Activated CD4-positive, alpha-beta memory T cell treated with anti-CD3 and anti-CD28 coated beads for 36 hours (primary cell): ENCODE data around the gene RBM17. TPM values are rescaled to one million over a fixed set of nuclear protein-coding genes. Genes with fewer than 3 reads are reported as not detected.

Experiments
- CTCF ChIA-PET: fragments of 350-600 bp; sonication (Branson Sonifier 250); formaldehyde crosslinking; loops from one replicate; lab custom pipeline; 2021; ENCODE audit warnings: antibody characterized with exemption, inconsistent platforms; lab: Charles Lee
- POLR2A ChIA-PET: fragments of 350-600 bp; sonication (Branson Sonifier 250); formaldehyde crosslinking; loops from one replicate; lab custom pipeline; 2021; ENCODE audit warnings: antibody characterized with exemption; lab: Charles Lee
- DNase-seq: peaks from one replicate; pipeline ENCODE4 v3.0.0-alpha.2; 2020
- H3K27ac Mint-ChIP-seq: one replicate; pipeline ENCODE4 v1.8.0; 2021; ENCODE audit warnings: mixed read lengths
- H3K27me3 Mint-ChIP-seq: one replicate; pipeline ENCODE4 v1.8.0; 2021; ENCODE audit warnings: mixed read lengths
- H3K36me3 Mint-ChIP-seq: one replicate; pipeline ENCODE4 v1.8.0; 2021; ENCODE audit warnings: mixed read lengths
- H3K4me1 Mint-ChIP-seq: one replicate; pipeline ENCODE4 v1.8.0; 2021; ENCODE audit warnings: low read depth, mixed read lengths
- H3K4me3 Mint-ChIP-seq: one replicate; pipeline ENCODE4 v1.8.0; 2021; ENCODE audit warnings: mild to moderate bottlenecking, mixed read lengths
- H3K9me3 Mint-ChIP-seq: one replicate; pipeline ENCODE4 v1.8.0; 2021; ENCODE audit warnings: mixed read lengths
- intact Hi-C: fragments of 100-400 bp; cut with micrococcal nuclease; formaldehyde crosslinking; loops from one replicate; pipeline ENCODE4 v1.15.1; 2023
- total RNA-seq, 2 experiments: library from RNA; stranded (reverse); gene quantifications; one replicate each; pipeline ENCODE4 v1.2.3, GENCODE V29; 2021

Gene RBM17
- total RNA-seq, 2 experiments from 2014 or later: 151 to 155 TPM

GRCh38 chr10:6080417-6080973 lies 8.3 kb upstream of the RBM17 start:
- Mint-ChIP-seq H3K27ac (no peak overlapping the region), H3K36me3 (no peaks in the 10 kb centered on the region), H3K9me3 (peaks cover 4% of the 10 kb centered on the region), H3K4me1 (peaks cover 52% of the 10 kb centered on the region), H3K4me3 (no peak overlapping the region), H3K27me3 (peaks cover 3% of the 10 kb centered on the region)
- ChIA-PET CTCF (interaction anchor here (1.7 to 1.8 kb wide), 2 partner anchors 7 to 31 kb away, joined by 6 to 8 read pairs; no protein-coding TSS in a partner anchor), POLR2A (interaction anchor here (4.4 kb wide), 1 partner anchor 19 kb away, joined by 71 read pairs; the partner anchor contains the start of gene IL2RA)
- intact Hi-C loops: no loop called here
- DNase-seq: no peak

DNA sequence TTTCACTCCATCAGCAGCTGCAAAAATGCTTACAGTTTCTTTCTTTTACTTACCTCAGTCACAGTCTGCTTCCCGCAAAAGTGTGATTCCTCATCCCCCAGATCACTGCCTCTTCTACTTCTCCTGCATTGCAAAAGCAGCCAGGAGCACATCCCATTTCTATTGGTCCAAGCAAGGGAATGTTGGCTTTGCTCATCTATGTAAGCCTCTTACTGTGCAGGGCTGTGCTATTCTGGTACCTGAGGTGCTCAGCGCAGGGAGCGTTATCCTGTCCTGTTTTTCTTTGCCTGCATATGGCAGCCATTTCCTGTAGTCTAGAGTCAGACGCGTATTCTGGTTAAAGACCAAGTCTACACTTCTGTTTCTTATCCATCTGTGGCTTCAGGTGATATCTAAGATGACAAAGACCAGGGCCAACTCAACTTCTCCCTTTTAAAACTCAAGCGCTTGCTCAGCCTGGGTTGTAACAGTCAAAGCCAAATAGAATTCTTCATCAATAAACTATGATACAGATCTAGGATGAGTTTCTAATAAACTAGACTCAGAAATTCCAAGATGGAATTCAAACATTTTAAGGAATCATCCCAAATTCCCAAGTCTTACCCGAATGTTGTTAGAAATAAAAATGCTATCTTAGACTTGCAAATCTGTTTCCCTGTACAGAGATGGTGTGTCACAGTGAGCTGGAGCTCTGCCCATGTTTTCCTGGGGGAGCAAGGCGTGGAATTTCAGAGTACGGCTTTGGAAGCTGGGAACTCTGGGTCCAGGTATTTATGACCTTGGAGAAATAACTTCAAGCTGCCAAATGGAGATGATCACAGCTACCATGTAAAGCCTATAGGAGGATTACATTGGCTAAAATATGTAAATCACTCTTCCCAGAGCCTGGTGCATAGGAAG lies 6.1 kb upstream of the RBM17 start:
- H3K27me3 Mint-ChIP-seq: no peaks in the 10 kb centered on the region
- ChIA-PET CTCF (interaction anchor here (1.0 to 6.0 kb wide), 13 partner anchors 7 to 565 kb away, joined by 3 to 167 read pairs (median 8); partner anchors contain the start of genes ANKRD16, FBH1, IL2RA and PFKFB3), POLR2A (interaction anchor here (0.7 to 4.4 kb wide), 16 partner anchors 12 to 265 kb away, joined by 3 to 157 read pairs (median 5); partner anchors contain the start of genes IL2RA and PFKFB3)
- H3K4me1 Mint-ChIP-seq: peaks cover 60% of the 10 kb centered on the region
- intact Hi-C loops: loop anchor here (1.0 kb wide), 3 partner anchors 7 to 30 kb away; partner anchors contain the start of gene IL2RA
- H3K36me3 Mint-ChIP-seq: no peaks in the 10 kb centered on the region
- peaks cover 4% of the 10 kb centered on the region for H3K9me3 Mint-ChIP-seq
- H3K4me3 Mint-ChIP-seq: peak overlapping the region; percentile 71
- H3K27ac Mint-ChIP-seq: peak overlapping the region; percentile 94
- DNase-seq: peak; percentile 60

GRCh38 chr10:6083523-6084475 lies 5.0 kb upstream of the RBM17 start:
- Mint-ChIP-seq H3K4me3 (peak overlapping the region; percentile 71), H3K27ac (peak overlapping the region; percentile 94), H3K36me3 (peaks cover 3% of the 10 kb centered on the region), H3K4me1 (peaks cover 65% of the 10 kb centered on the region), H3K9me3 (peaks cover 4% of the 10 kb centered on the region), H3K27me3 (no peaks in the 10 kb centered on the region)
- ChIA-PET CTCF (interaction anchor here (0.9 to 6.0 kb wide), 15 partner anchors 8 to 564 kb away, joined by 3 to 167 read pairs (median 5); partner anchors contain the start of genes ANKRD16, FBH1, IL2RA and PFKFB3), POLR2A (interaction anchor here (0.7 to 4.4 kb wide), 21 partner anchors 13 to 516 kb away, joined by 3 to 157 read pairs (median 4); partner anchors contain the start of genes IL2RA and PFKFB3)
- intact Hi-C loops: loop anchor here (1.0 kb wide), 3 partner anchors 8 to 31 kb away; partner anchors contain the start of gene IL2RA
- peak; percentile 87 for DNase-seq

DNA sequence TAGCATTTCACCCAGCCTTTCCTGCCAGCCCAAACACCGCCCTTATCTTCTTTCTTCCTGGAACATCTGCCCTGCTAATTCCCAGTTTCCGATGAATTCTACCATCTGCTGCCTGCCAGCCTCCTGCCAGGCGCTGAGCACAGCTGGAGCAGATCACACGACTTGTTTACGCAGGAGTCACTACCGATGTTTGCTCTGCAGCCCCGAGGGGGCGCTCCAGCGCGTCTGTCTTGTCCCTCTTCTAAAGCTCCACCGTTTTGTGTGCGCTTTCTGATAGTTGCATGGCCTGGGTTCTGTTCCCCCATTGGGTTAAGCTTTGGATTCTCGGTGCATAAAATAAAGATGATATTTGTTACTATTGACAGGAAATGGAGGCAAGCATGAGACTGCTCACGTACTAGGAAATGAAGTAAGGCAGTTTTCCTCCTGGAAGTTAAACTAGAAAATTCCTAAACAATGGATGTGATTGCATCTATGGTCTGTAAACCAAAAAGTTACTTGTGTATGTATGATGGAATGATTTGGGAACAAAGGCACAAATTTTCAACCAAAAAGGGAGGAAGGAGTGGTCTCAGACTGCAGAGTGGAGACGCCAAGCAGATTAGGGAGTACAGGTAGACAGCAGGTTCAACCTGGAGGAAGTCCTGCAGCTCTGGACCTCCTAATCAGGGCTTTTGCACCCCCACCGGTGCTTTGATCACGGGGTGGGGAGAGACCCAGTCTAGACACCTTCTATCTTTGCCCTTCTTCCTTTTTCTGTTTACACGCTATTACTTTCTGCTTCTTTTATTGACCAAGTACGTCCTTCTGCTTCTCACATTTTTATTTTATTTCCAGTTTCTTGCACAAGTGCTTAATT lies 2.2 kb upstream of the RBM17 start:
- CTCF ChIA-PET: interaction anchor here (0.6 to 6.0 kb wide), 40 partner anchors 9 to 557 kb away, joined by 3 to 167 read pairs (median 4); partner anchors contain the start of genes IL15RA, IL2RA and PFKFB3
- peaks cover 4% of the 10 kb centered on the region for H3K9me3 Mint-ChIP-seq
- peak; percentile 93 for DNase-seq
- intact Hi-C loops: loop anchor here (1.0 to 5.0 kb wide), 4 partner anchors 110 to 316 kb away; partner anchors contain the start of gene FBH1
- POLR2A ChIA-PET: interaction anchor here (0.7 to 2.4 kb wide), 16 partner anchors 12 to 110 kb away, joined by 3 to 15 read pairs (median 4); no protein-coding TSS in a partner anchor
- peak overlapping the region; percentile 83 for H3K27ac Mint-ChIP-seq
- peaks cover 8% of the 10 kb centered on the region for H3K36me3 Mint-ChIP-seq
- H3K4me1 Mint-ChIP-seq: peaks cover 77% of the 10 kb centered on the region
- H3K27me3 Mint-ChIP-seq: no peaks in the 10 kb centered on the region
- H3K4me3 Mint-ChIP-seq: peak overlapping the region; percentile 72

GRCh38 chr10:6089334-6090219 lies 743 bp downstream of the RBM17 start:
- intact Hi-C loops: loop anchor here (2.0 to 5.0 kb wide), 3 partner anchors 113 to 313 kb away; partner anchors contain the start of genes FBH1 and PFKFB3
- peaks cover 73% of the 10 kb centered on the region for H3K4me1 Mint-ChIP-seq
- DNase-seq: peak; percentile 36
- ChIA-PET CTCF (interaction anchor here (0.7 to 2.9 kb wide), 10 partner anchors 17 to 317 kb away, joined by 3 to 11 read pairs (median 7); partner anchors contain the start of genes IL2RA and PFKFB3), POLR2A (interaction anchor here (1.4 to 1.5 kb wide), 2 partner anchors 36 to 59 kb away, joined by 4 to 5 read pairs; no protein-coding TSS in a partner anchor)
- no peaks in the 10 kb centered on the region for H3K27me3 Mint-ChIP-seq
- no peaks in the 10 kb centered on the region for H3K9me3 Mint-ChIP-seq
- H3K4me3 Mint-ChIP-seq: peak overlapping the region; percentile 90
- H3K27ac Mint-ChIP-seq: peak overlapping the region; percentile 83
- peaks cover 14% of the 10 kb centered on the region for H3K36me3 Mint-ChIP-seq

DNA sequence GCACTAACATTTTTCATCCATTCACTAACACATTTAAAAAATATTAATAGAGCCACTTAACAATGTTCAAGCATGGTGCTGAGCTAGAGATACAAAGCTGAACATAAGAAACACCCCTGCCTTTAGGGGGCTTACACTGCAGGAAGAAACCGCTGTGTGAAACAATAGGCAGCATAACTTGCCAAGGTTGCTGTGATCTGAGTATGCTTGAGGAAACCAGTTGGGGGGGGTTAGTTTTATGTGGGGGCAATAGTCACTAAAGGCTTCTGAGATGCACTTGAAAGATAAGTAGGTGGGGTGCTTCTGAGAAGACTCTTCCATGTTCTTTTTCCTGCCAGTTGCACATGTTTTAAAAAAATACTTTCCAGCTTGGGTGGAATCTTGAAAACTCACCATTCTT lies 2.8 kb downstream of the RBM17 start:
- peak overlapping the region; percentile 42 for H3K4me3 Mint-ChIP-seq
- ChIA-PET POLR2A (interaction anchor here (1.3 kb wide), 1 partner anchor 44 kb away, joined by 4 read pairs; no protein-coding TSS in a partner anchor), CTCF (interaction anchor here (0.6 to 2.9 kb wide), 6 partner anchors 9 to 575 kb away, joined by 3 to 10 read pairs (median 4); no protein-coding TSS in a partner anchor)
- peaks cover 80% of the 10 kb centered on the region for H3K4me1 Mint-ChIP-seq
- no peak for DNase-seq
- H3K27ac Mint-ChIP-seq: peak overlapping the region; percentile 60
- no peaks in the 10 kb centered on the region for H3K27me3 Mint-ChIP-seq
- H3K9me3 Mint-ChIP-seq: no peaks in the 10 kb centered on the region
- peaks cover 14% of the 10 kb centered on the region for H3K36me3 Mint-ChIP-seq
- intact Hi-C loops: no loop called here

DNA sequence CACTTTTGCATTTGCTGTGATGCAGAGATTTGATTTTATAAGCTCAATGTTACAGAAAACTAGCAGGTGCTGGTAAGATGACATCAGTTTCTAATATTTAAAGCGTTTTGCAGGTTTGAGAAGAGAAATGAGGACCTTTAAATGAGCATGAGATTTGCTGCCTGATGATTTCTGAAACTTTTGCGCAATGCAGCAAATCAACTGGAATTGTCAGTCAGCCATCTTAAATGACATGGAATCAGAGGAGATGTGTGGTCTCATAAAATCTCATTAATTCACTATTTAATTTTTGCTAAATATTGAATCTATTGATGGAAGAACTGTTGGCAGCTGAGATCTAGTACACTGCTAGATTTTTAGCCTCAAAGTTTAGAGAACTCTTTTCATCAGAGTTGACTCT lies 3.9 kb downstream of the RBM17 start:
- no peak overlapping the region for H3K4me3 Mint-ChIP-seq

DNA sequence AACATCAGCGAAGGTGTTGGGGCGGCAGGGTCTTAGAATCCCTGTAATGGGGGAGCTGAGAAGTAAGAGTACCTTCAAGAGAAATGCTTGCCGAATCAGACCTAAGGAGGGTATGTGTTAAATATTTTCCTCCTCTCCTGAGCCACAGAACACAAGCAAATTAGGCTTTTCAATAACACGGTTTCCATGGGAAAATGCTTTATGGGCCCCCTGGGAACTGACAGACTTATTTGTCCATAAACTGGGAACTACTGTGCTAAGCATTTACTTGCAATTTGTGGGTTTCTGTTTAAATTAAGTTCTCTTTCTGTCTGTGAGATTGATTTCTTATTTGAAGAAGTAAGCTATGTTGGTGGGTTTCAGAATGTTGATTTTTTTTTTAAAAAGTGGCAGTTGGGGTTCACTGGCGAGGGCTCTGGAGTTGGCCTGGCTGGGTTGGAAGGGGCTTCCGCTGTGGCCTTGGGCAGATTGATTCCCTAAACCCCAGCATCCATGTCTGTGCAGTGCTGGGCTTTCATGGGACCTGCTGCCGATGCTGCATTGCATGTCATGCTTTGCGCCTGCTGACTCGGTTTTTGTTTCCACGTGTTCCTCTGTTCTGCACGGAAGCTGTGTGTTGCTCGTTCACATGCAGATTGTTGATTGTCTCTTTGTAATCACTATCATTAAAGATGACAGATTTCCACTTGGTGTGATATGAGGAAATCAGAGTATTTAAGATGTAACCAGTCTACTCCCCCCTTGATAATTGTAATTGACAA lies 7.2 kb downstream of the RBM17 start:
- H3K9me3 Mint-ChIP-seq: no peaks in the 10 kb centered on the region
- ChIA-PET POLR2A (no interaction called here), CTCF (interaction anchor here (0.8 to 1.9 kb wide), 6 partner anchors 9 to 310 kb away, joined by 3 to 8 read pairs (median 6); no protein-coding TSS in a partner anchor)
- peaks cover 39% of the 10 kb centered on the region for H3K36me3 Mint-ChIP-seq
- no peaks in the 10 kb centered on the region for H3K27me3 Mint-ChIP-seq
- DNase-seq: no peak
- intact Hi-C loops: no loop called here
- H3K4me1 Mint-ChIP-seq: peaks cover 57% of the 10 kb centered on the region
- no peak overlapping the region for H3K4me3 Mint-ChIP-seq
- H3K27ac Mint-ChIP-seq: no peak overlapping the region

More for the DNA sequence above, 3.9 kb downstream of the RBM17 start:
- peak overlapping the region; percentile 13 for H3K27ac Mint-ChIP-seq
- intact Hi-C loops: no loop called here
- H3K9me3 Mint-ChIP-seq: no peaks in the 10 kb centered on the region
- H3K36me3 Mint-ChIP-seq: peaks cover 21% of the 10 kb centered on the region
- POLR2A ChIA-PET: no interaction called here
- no peaks in the 10 kb centered on the region for H3K27me3 Mint-ChIP-seq
- CTCF ChIA-PET: interaction anchor here (1.8 kb wide), 1 partner anchor 309 kb away, joined by 11 read pairs; no protein-coding TSS in a partner anchor
- no peak for DNase-seq
- H3K4me1 Mint-ChIP-seq: peaks cover 73% of the 10 kb centered on the region

DNA sequence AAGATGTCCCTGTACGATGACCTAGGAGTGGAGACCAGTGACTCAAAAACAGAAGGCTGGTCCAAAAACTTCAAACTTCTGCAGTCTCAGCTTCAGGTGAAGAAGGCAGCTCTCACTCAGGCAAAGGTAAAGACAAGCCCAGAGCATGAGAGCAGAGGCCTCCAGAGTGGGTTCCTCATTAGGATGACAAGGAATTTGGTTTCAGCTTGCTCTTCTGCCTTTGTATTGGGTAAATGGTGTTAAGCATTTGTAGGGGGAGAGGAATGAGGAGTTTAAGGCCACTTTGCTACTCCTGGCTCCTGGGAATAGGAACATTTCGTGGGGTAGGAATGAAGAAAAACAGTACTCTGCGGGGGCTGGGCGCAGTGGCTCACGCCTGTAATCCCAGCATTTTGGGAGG lies 8.2 kb downstream of the RBM17 start:
- H3K27ac Mint-ChIP-seq: no peak overlapping the region
- intact Hi-C loops: no loop called here
- peaks cover 39% of the 10 kb centered on the region for H3K36me3 Mint-ChIP-seq
- H3K4me3 Mint-ChIP-seq: no peak overlapping the region
- ChIA-PET POLR2A (no interaction called here), CTCF (interaction anchor here (1.8 kb wide), 2 partner anchors 10 to 11 kb away, joined by 7 to 8 read pairs; no protein-coding TSS in a partner anchor)
- H3K9me3 Mint-ChIP-seq: no peaks in the 10 kb centered on the region
- no peaks in the 10 kb centered on the region for H3K27me3 Mint-ChIP-seq
- no peak for DNase-seq
- H3K4me1 Mint-ChIP-seq: peaks cover 46% of the 10 kb centered on the region
